Tibial nerve (tissue), 4 donors: ENCODE results near the gene CDC7.

Experiments used
- CTCF ChIP-seq, 5 experiments: fragments of 200-600 bp in 3 of 5; fragments of 450-650 bp in 2 of 5; sonication (generic) in 3 of 5; IDR thresholded peaks; one replicate each; pipeline ENCODE4 v1.5.1; 2016 to 2019; ENCODE audit warnings: antibody characterized with exemption in 5 of 5, mild to moderate bottlenecking in 3 of 5, moderate library complexity in 2 of 5
- EP300 ChIP-seq, 2 donors: sonication (generic); formaldehyde crosslinking; IDR thresholded peaks; one replicate each; pipeline ENCODE4 v1.6.1; 2017; ENCODE audit warnings: antibody characterized with exemption in 2 of 2, mild to moderate bottlenecking in 1 of 2
- POLR2A ChIP-seq, 2 donors: fragments of 450-650 bp; IDR thresholded peaks; one replicate each; pipeline ENCODE4 v1.6.1; 2017; ENCODE audit warnings: antibody characterized with exemption in 2 of 2, mild to moderate bottlenecking in 2 of 2, moderate library complexity in 2 of 2

- no peak for TF ChIP-seq CTCF (IDR thresholded peaks at IDR 0.05)
- TF ChIP-seq POLR2A (IDR thresholded peaks at IDR 0.05) = no peak
- no peak for TF ChIP-seq EP300 (IDR thresholded peaks at IDR 0.05)
These were observed 66.9 kb downstream of the CDC7 start for GRCh38 chr1:91567583-91567982.
